ENCODE results near the gene DDX21.

Gene DDX21

GRCh38 chr10:68950598-68950997 lies 5.4 kb upstream of the DDX21 start:
- H3K27ac ChIP-seq (ENCODE audit: low read length): no peak overlapping the region
- H3K36me3 ChIP-seq (ENCODE audit: insufficient read depth, low read length): peaks cover 51% of the 10 kb centered on the region
- peaks cover 8% of the 10 kb centered on the region for H3K79me2 ChIP-seq (ENCODE audit: insufficient read depth, low read length)
- no peaks in the 10 kb centered on the region for H3K9me3 ChIP-seq (ENCODE audit: insufficient read depth, low read length, severe bottlenecking)
- no peaks in the 10 kb centered on the region for H4K20me1 ChIP-seq (ENCODE audit: insufficient read depth, low read length)
- H3K9ac ChIP-seq (ENCODE audit: low read depth, low read length): no peak overlapping the region
- no peak overlapping the region for H3K4me3 ChIP-seq (ENCODE audit: low read depth in 1 of 2, low read length in 2 of 2)
- H2AFZ ChIP-seq (ENCODE audit: low read depth, low read length): no peak overlapping the region
- H3K27me3 ChIP-seq (ENCODE audit: insufficient read depth, low read length, poor library complexity): no peaks in the 10 kb centered on the region
- ATAC-seq (ENCODE audit: insufficient read depth, low read depth) (no peak), DNase-seq (no peak)
- TF ChIP-seq CTCF (IDR thresholded peaks at IDR 0.05; ENCODE audit: borderline replicate concordance, extremely low read depth, low read length, poor library complexity, severe bottlenecking): no peak
- TF ChIP-seq EZH2 (IDR thresholded peaks at IDR 0.05; ENCODE audit: borderline replicate concordance, low read depth, low read length, severe bottlenecking): no peak
- peaks cover 7% of the 10 kb centered on the region for H3K4me1 ChIP-seq (ENCODE audit: insufficient read depth, low read length)
- H3K4me2 ChIP-seq (ENCODE audit: insufficient read depth, low read length): no peak overlapping the region

- H3K9ac ChIP-seq (ENCODE audit: low read depth, low read length): peak overlapping the region; percentile 75
- peak overlapping the region; percentile 72 for H3K4me2 ChIP-seq (ENCODE audit: insufficient read depth, low read length)
- H3K4me1 ChIP-seq (ENCODE audit: insufficient read depth, low read length): peaks cover 36% of the 10 kb centered on the region
- H3K4me3 ChIP-seq (ENCODE audit: low read depth in 1 of 2, low read length in 2 of 2): peak overlapping the region in 1 of 2 experiments; percentile 87; a peak in 3 of 4 replicates
- H3K36me3 ChIP-seq (ENCODE audit: insufficient read depth, low read length): peaks cover 23% of the 10 kb centered on the region
- ATAC-seq (ENCODE audit: insufficient read depth, low read depth): no peak
- no peak for TF ChIP-seq EZH2 (IDR thresholded peaks at IDR 0.05; ENCODE audit: borderline replicate concordance, low read depth, low read length, severe bottlenecking)
- TF ChIP-seq CTCF (IDR thresholded peaks at IDR 0.05; ENCODE audit: borderline replicate concordance, extremely low read depth, low read length, poor library complexity, severe bottlenecking): no peak
- peaks cover 25% of the 10 kb centered on the region; the same call in 1 of the 2 replicates for H4K20me1 ChIP-seq (ENCODE audit: insufficient read depth, low read length)
- no peak for DNase-seq
- peak overlapping the region; percentile 38; the same call in 1 of the 2 replicates for H2AFZ ChIP-seq (ENCODE audit: low read depth, low read length)
- no peaks in the 10 kb centered on the region for H3K9me3 ChIP-seq (ENCODE audit: insufficient read depth, low read length, severe bottlenecking)
- H3K27me3 ChIP-seq (ENCODE audit: insufficient read depth, low read length, poor library complexity): no peaks in the 10 kb centered on the region
- peak overlapping the region; percentile 10; the same call in 1 of the 2 replicates for H3K27ac ChIP-seq (ENCODE audit: low read length)
- peaks cover 50% of the 10 kb centered on the region for H3K79me2 ChIP-seq (ENCODE audit: insufficient read depth, low read length)
Observed at GRCh38 chr10:68954904-68955303, 1.1 kb upstream of the DDX21 start.

- H3K9me3 ChIP-seq (ENCODE audit: insufficient read depth, low read length, severe bottlenecking): no peaks in the 10 kb centered on the region
- peak overlapping the region; percentile 72 for H3K4me2 ChIP-seq (ENCODE audit: insufficient read depth, low read length)
- peak overlapping the region; percentile 87 for H3K27ac ChIP-seq (ENCODE audit: low read length)
- DNase-seq: no peak
- peak overlapping the region; percentile 41 to 87 for H3K4me3 ChIP-seq (ENCODE audit: low read depth in 1 of 2, low read length in 2 of 2)
- H3K79me2 ChIP-seq (ENCODE audit: insufficient read depth, low read length): peaks cover 55% of the 10 kb centered on the region
- peaks cover 23% of the 10 kb centered on the region for H3K36me3 ChIP-seq (ENCODE audit: insufficient read depth, low read length)
- H3K9ac ChIP-seq (ENCODE audit: low read depth, low read length): peak overlapping the region; percentile 75
- H4K20me1 ChIP-seq (ENCODE audit: insufficient read depth, low read length): peaks cover 28% of the 10 kb centered on the region; the same call in 1 of the 2 replicates
- H3K27me3 ChIP-seq (ENCODE audit: insufficient read depth, low read length, poor library complexity): no peaks in the 10 kb centered on the region
- peak overlapping the region; percentile 96 for H2AFZ ChIP-seq (ENCODE audit: low read depth, low read length)
- TF ChIP-seq EZH2 (IDR thresholded peaks at IDR 0.05; ENCODE audit: borderline replicate concordance, low read depth, low read length, severe bottlenecking) (no peak), CTCF (IDR thresholded peaks at IDR 0.05; ENCODE audit: borderline replicate concordance, extremely low read depth, low read length, poor library complexity, severe bottlenecking) (no peak)
- peaks cover 39% of the 10 kb centered on the region for H3K4me1 ChIP-seq (ENCODE audit: insufficient read depth, low read length)
- peak; percentile 24 for ATAC-seq (ENCODE audit: insufficient read depth, low read depth)
Observed at GRCh38 chr10:68955355-68955831, 577 bp upstream of the DDX21 start.
